GM19043 (cell line): Measurements from ENCODE around the gene TOR1AIP2.
A peak's percentile ranks its signal among the peaks of the same experiment; 100 is the strongest.
"Not testable (repeated sequence)": the region's sequence is repeated elsewhere in the genome, so short reads cannot be mapped to it uniquely, and the experiment has no call there.

Experiments
- ATAC-seq: cut with Tn5 transposase; IDR thresholded peaks from one replicate; pipeline ENCODE4 v1.9.1; 2021; ENCODE audit warnings: low read depth; ENCODE audit not compliant: unreplicated experiment

Gene TOR1AIP2

GRCh38 chr1:179809506-179810366, 67.9 kb downstream of the TOR1AIP2 start:
- ATAC-seq, result peak; percentile 60

DNA sequence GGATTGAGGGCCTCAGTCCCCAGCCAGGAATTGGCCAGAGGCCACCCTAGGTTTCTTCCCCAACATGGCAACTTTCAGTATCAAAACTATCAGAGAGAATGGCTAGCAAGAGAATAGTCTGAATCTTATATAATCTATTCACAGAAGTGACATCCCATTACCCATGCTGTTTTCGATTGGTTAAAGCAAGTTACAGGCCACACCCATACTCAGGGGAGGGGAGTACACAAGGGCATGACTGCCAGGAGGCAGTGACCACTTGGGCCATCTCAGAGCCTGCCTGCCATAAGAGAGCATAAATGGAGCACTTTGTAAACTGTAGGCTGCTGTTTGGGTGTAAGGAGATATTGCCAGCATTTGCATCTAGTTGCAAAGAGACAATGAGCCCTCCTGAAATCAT, 69.1 kb downstream of the TOR1AIP2 start:
- no peak for ATAC-seq

DNA sequence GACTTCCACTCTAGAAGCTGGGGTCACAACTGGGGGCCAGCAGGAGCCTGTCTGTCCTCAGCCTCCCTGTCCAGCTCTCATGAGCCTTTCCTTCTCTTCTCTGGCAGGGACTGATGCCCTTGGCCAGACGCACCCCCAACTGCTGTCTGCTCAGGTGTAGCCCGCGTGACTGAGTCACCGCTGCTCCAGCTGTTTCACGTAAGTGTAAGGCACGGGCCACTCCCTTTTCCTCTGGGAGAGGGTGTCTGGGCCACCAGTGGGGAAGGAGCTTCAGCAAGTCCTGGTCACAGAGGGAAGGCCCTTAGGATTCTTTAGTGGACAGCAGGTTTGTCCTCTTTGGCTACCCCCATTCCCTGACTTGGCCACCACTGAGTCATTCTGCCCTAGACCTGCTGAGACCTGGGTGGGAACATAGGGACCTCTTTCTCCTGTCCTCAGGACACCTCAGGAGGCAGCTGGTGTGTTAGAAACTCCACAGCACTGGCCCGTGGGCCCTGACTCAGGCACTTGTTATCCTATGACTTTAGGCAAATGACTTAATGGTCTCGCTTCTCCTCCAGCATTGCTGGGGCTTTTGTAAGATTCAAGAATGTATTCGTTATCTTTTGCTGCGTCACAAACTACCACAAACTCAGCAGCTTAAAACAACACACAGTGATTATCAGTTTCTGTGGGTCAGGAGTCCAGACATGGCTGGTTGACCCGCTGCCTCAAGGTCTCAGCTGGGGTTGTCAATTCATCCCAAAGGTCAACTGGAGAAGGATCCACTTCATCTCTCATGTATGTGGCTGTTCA, 69.7 kb downstream of the TOR1AIP2 start:
- no peak for ATAC-seq

DNA sequence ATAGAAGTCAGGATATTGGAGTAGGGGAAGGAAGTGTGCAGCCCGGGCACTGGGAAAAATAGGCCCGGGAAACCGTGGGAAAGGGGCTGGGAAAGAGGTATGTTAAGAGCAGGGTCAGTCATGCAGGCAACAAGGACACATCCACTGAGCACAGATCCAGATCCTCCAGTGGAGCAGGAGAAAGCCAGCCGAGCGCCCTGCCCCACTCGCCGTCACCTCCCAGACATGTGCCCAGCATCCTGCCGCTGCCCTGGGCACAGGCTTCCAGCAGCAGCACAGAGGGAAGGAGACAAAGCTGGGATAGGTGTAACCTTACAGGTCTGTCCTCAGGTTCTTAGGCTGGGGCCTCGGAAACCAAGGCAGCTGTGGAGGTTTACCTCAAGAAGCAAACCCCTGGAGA, 70.3 kb downstream of the TOR1AIP2 start:
- no peak for ATAC-seq

GRCh38 chr1:179806333-179806732, 71.3 kb downstream of the TOR1AIP2 start:
- no peak for ATAC-seq

- ATAC-seq, result no peak
Observed at GRCh38 chr1:179805291-179806195, 72.1 kb downstream of the TOR1AIP2 start.

DNA sequence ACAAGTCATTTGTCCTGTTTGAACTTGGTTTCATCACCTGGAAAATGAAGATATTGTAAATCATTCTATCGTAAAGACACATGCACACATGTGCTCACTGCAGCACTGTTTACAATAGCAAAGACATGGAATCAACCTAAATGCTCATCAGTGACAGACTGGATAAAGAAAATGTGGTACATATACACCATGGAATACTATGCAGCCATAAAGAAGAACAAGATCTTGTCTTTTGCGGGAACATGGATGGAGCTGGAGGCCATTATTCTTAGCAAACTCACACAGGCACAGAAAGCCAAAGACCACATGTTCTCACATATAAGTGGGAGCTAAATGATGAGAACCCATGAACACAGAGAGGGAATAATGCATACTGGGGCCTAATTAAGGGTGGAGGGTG, 73.2 kb downstream of the TOR1AIP2 start:
- ATAC-seq, result not testable (repeated sequence)

DNA sequence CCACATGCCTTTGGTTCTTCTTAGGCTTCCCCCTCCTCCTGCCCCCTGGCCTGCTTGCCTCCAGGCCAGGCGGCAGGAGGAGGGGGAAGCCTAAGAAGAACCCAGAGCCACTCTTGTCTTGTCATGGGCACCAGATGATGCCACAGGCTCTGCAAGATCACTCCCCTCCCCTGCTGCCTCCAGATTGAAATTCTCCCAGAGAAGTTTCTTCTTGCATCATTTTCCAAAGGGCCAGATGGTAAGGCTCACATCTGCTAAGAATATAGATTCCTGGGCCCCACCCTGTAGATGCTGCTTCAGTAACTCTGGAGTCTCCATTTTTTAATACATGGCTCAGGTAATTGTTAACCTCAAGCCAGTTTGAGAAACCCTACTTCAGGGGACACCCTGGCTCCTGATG, 73.7 kb downstream of the TOR1AIP2 start:
- no peak for ATAC-seq

GRCh38 chr1:179803104-179803503, 74.5 kb downstream of the TOR1AIP2 start:
- ATAC-seq, result no peak

DNA sequence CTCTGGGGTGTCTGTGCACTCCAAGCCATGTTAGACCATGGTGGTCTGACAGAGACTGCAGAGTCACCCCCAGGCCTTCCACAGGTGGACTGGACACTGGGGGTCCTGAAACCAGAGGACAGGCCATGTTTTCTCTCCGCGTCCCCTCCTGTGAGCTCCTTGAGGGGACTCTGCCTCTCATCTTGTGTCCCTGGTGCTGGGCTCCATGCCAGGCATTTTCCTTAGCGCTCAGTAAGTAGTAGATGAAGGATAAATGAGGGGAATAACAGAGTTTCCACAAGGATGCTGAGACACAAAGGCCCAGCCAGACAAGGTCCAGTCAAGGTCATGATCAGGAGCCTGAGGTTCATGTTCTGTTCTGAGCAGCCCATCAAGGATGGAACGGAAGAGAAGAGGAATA, 77.1 kb downstream of the TOR1AIP2 start:
- ATAC-seq, result no peak

GRCh38 chr1:179798864-179799516, 78.6 kb downstream of the TOR1AIP2 start:
- ATAC-seq, result no peak

DNA sequence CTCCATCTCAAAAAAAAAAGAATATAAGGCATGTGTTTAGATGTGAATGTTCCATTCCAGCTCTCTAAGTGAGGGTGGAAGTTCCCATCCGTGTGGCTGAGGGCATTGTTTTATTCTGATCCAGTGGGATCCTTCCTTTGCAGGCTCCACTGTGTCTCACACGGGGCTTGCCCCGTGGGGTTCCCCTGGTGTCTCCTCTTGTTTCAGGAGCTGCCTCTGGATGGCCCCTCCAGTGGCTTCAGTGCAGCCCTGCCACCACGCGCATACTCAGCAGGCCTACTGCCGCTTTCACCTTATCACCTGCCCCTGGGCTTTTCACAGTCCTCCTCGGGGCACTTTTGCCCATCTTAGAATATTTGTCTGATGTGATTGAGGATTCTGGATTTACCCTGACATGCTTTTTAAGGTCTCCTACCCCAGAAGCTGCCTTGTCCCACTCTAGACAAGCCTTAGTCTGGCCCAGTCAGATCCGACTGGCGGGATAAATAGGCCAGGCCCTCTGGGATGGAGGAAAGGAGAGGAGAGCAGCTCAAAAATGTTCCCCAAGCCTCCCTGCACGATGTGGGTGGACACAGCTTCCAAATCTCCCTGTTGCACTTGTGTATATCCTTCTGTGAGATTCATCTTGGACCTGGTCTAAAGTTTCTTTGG, 79.3 kb downstream of the TOR1AIP2 start:
- ATAC-seq, result no peak

- no peak for ATAC-seq
Observed at GRCh38 chr1:179794669-179795068, 82.9 kb downstream of the TOR1AIP2 start.

DNA sequence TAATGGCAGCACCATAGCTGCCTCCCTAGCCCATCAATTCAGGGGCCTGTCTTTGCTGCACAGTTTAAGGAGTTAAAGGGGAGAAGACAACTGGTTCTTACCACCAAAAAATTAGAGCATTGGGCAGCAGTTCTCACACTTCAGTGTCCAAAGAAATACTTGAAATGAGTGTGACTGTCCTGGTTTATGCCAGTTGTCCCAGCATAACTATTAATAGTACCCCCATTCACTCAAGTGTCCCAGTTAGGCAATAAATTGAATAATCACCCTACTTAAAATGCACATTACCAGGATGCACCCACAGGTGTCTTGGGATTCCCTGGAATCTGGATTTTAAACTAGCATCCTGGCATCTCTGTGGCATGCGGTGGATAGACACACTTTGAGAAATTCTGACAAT, 83.5 kb downstream of the TOR1AIP2 start:
- ATAC-seq, result no peak

DNA sequence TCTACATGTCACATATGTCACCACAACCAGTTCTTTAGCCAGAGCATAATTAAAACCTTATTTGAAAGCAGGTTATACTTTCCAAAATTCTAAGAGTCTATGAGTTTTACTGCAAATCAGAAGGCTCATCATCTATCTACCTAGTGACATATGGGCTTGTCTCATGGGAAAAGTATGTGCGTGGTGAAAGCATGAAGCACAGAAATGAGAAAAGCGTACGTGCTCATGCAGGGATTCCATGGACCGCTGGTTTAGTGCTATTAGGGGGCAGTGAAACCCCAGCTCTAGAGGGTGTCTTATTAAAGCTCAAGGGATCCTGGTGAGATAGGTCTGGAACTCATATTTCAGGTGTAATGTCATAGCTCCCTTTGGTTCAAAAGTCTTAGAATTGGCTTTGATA, 84.3 kb downstream of the TOR1AIP2 start:
- no peak for ATAC-seq
